ENCODE measurements around the gene RALGAPB.

DNA sequence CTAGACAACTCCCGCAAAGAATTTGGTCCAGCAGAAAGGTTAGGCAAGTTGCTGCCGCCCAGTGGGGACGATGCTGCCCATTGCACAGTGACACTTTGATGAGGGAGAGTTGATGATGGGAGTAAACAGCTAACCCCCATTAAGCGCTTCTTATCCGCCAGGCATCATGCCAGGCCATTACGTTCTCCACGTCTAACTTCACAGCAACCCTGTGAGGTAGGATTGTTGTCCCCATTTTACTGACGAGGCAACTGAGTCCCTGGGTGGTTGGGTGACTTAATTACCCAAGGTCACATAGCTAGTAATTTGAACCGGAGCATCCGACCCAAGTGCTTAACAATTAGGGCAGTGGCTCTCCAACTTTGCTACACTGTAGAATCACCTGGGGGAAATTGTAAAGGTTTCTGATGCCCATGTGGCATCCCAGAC is 738 bp downstream of the RALGAPB start:
- TF ChIP-seq, protein P1, sequence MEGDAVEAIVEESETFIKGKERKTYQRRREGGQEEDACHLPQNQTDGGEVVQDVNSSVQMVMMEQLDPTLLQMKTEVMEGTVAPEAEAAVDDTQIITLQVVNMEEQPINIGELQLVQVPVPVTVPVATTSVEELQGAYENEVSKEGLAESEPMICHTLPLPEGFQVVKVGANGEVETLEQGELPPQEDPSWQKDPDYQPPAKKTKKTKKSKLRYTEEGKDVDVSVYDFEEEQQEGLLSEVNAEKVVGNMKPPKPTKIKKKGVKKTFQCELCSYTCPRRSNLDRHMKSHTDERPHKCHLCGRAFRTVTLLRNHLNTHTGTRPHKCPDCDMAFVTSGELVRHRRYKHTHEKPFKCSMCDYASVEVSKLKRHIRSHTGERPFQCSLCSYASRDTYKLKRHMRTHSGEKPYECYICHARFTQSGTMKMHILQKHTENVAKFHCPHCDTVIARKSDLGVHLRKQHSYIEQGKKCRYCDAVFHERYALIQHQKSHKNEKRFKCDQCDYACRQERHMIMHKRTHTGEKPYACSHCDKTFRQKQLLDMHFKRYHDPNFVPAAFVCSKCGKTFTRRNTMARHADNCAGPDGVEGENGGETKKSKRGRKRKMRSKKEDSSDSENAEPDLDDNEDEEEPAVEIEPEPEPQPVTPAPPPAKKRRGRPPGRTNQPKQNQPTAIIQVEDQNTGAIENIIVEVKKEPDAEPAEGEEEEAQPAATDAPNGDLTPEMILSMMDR (IDR thresholded peaks at IDR 0.05; ENCODE audit: low read depth, low read length), result no peak
- TF ChIP-seq POLR2A (IDR thresholded peaks at IDR 0.05; ENCODE audit: extremely low read depth, insufficient read length) (no peak), MYC (IDR thresholded peaks at IDR 0.05; ENCODE audit: low read depth, low read length) (no peak)

Measured in NB4 (cell line).